Measurements from ENCODE around the gene C9orf153. TPM values are rescaled to one million over a fixed set of nuclear protein-coding genes. Genes with fewer than 3 reads are reported as not detected.
"Not testable (repeated sequence)": the region's sequence is repeated elsewhere in the genome, so short reads cannot be mapped to it uniquely, and the experiment has no call there.

Gene C9orf153
- total RNA-seq, 2 donors from 2014 or later: 0.26 to 1.0 TPM

DNA sequence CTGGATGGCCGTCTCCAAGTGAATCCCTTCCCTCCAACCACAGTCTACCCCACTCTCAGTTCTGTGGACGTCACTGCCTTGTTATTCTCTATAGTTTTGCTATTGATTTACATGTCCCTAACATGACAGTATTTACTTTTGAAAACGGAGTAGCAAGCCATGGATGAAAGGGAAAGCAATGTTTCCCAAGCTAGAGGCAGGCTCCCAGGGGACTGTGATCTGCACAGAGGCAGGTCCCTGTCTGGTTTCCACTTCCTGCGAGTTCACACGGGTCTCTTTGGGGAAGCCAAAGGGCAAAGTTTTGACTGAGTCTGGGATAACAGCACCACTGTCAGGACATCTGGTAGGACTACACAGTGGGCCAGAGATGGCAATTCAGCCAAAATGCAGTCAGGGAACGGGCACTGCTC, 12.7 kb downstream of the C9orf153 start:
- Mint-ChIP-seq H3K4me1 (peaks cover 3% of the 10 kb centered on the region), H3K27ac (no peak overlapping the region), H3K27me3 (peaks cover 12% of the 10 kb centered on the region), H3K9me3 (no peaks in the 10 kb centered on the region), H3K4me3 (no peak overlapping the region), H3K36me3 (ENCODE audit: low read depth) (no peaks in the 10 kb centered on the region)
- ATAC-seq (replicated peaks): no peak

DNA sequence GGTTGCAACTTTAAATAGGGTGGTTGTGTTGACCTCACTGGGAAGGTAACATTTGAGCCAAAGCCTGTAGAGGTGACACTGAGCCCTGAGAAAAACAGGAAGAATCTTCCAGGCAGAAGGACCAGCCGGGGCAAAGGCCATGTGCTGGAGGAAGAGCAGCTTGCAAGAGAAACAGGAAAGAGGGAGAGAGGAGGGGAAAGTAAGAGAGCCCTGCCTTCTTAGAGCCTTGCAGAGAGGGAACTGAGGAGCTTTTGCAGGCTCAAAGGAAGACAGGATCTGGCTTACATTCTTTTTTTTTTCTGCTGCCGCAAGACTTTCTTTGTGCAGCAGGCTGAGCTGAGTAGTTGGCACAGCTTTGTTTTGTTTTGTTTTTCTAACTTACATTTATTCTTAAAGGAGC, 17.4 kb downstream of the C9orf153 start:
- Mint-ChIP-seq H3K9me3 (no peaks in the 10 kb centered on the region), H3K4me1 (peaks cover under 1% of the 10 kb centered on the region), H3K4me3 (no peak overlapping the region), H3K27me3 (peaks cover 1% of the 10 kb centered on the region), H3K36me3 (ENCODE audit: low read depth) (no peaks in the 10 kb centered on the region), H3K27ac (no peak overlapping the region)
- ATAC-seq (replicated peaks): no peak

DNA sequence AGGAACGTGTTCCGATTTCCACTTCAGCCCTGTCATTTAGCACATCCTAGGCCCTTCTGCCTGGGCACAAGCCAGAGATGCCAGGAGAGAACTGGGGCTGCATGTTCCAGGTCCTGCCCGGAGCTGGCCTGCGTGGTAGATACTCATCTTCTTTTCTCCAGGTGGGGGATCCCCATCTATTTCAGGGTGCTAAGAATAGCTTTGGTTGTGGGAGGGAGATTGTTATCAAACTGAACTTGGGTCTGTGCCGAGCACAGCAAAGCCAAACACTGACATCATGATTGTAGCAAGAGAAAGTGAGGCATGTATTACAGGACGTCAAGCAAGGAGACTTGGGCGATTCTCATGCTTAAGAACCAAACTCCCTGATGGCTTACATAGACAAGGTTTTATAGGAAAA, 18.2 kb downstream of the C9orf153 start:
- H3K36me3 Mint-ChIP-seq (ENCODE audit: low read depth): no peaks in the 10 kb centered on the region
- ATAC-seq (replicated peaks): no peak
- H3K9me3 Mint-ChIP-seq: no peaks in the 10 kb centered on the region
- no peaks in the 10 kb centered on the region for H3K27me3 Mint-ChIP-seq
- no peak overlapping the region for H3K4me3 Mint-ChIP-seq
- no peak overlapping the region for H3K27ac Mint-ChIP-seq
- H3K4me1 Mint-ChIP-seq: no peaks in the 10 kb centered on the region

DNA sequence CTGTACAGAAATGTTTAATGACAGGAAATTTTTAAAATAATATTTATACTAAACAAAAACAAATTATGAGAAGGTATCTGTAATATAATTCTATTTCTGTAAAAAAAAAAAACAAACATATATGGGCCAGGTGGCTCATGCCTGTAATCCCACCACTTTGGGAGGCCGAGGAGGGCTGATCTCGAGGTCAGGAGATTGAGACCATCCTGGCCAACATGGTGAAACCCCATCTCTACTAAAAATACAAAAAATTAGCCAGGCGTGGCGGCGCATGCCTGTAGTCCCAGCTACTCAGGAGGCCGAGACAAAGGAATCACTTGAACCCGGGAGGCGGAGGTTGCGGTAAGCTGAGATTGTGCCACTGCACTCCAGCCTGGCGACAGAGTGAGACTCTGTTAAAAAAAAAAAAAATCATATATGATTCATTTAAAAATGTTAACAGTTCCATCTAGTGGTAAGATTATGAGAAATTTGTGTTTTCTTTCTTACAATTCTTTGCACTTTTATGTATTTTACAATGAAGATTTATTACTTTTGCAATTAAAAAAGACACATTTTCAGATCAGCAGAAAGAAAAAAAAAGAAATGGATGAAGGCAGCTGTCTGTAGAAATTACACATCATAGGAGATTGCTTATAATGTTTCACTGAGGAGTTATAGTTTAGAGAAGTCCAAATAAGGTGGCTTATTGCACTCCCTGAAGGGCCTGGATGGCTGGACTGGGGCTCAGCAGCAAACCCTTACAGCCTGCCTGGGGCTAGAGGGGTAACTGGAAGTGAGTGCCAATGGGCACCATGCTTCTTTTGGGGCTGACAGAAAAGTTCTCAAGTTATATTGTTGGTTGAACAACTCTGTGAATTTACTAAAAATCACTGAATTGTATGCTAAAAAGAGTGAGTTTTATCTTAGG, 20.3 kb downstream of the C9orf153 start:
- Mint-ChIP-seq H3K4me1 (no peaks in the 10 kb centered on the region), H3K27me3 (peaks cover 7% of the 10 kb centered on the region), H3K4me3 (no peak overlapping the region), H3K27ac (no peak overlapping the region), H3K36me3 (ENCODE audit: low read depth) (no peaks in the 10 kb centered on the region), H3K9me3 (no peaks in the 10 kb centered on the region)
- no peak for ATAC-seq (replicated peaks)

DNA sequence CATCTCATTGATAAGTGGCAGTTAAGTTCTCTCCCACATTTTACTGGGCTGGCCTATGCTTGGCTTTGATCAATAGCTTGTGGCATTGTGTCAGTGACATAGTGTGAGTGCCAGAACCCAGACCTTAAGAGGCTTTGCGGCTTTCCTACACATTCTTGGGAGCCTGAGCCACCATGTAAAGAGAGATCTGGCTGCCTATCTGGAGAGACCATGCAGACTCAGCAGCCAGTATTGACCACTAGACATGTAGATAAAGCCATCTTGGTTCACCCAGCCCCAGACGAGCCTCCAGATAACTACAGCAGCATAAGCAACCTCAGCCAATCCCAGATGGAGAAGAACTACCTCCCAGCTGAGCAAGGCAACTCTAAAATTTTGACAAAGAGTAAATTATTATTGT, 28.6 kb downstream of the C9orf153 start:
- no peaks in the 10 kb centered on the region for H3K36me3 Mint-ChIP-seq (ENCODE audit: low read depth)
- no peak overlapping the region for H3K27ac Mint-ChIP-seq
- H3K4me3 Mint-ChIP-seq: no peak overlapping the region
- H3K27me3 Mint-ChIP-seq: peaks cover 21% of the 10 kb centered on the region
- H3K4me1 Mint-ChIP-seq: no peaks in the 10 kb centered on the region
- no peak for ATAC-seq (replicated peaks)
- H3K9me3 Mint-ChIP-seq: no peaks in the 10 kb centered on the region

DNA sequence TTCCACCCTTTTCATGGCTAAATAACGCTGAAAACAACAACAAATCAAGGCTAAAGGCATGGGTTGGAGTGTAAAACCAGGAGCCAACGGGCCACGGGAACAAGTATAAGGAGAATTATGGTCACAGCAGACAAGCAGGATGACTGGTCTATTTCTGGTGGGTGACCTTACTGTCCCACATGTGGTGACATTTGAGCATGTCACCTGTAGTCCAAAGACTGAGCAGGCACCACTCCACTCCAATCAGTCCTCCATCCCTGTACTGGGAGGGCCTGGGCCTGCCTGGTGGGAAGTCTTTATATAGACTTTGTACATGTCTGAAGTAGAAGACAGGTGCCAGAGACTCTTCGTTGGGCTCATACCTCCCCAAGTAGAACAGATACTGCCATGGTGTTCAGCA, 36.8 kb downstream of the C9orf153 start:
- no peaks in the 10 kb centered on the region for H3K36me3 Mint-ChIP-seq (ENCODE audit: low read depth)
- no peak overlapping the region for H3K27ac Mint-ChIP-seq
- no peak overlapping the region for H3K4me3 Mint-ChIP-seq
- H3K4me1 Mint-ChIP-seq: no peaks in the 10 kb centered on the region
- H3K27me3 Mint-ChIP-seq: peaks cover 14% of the 10 kb centered on the region
- no peaks in the 10 kb centered on the region for H3K9me3 Mint-ChIP-seq
- ATAC-seq (replicated peaks): no peak

DNA sequence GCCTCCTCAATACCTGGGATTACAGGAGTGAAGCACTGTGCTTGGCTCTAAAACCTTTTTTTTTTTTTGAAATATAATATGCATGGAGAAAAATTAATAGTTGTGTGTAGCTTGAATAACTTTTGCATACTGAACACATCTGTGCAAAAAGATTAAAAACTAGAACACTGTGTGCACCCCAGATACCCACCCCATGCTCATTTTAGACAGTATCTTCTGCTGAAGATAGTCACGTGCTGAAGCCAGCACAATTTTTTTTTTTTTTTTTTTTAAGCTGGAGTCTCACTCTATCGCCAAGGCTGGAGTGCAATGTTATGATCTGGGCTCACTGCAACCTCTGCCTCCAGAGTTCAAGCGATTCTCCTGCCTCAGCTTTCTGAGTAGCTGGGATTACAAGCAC, 39.9 kb downstream of the C9orf153 start:
- no peaks in the 10 kb centered on the region for H3K9me3 Mint-ChIP-seq
- H3K4me1 Mint-ChIP-seq: no peaks in the 10 kb centered on the region
- H3K27ac Mint-ChIP-seq: no peak overlapping the region
- H3K4me3 Mint-ChIP-seq: no peak overlapping the region
- ATAC-seq (replicated peaks): no peak
- H3K36me3 Mint-ChIP-seq (ENCODE audit: low read depth): no peaks in the 10 kb centered on the region
- peaks cover 17% of the 10 kb centered on the region for H3K27me3 Mint-ChIP-seq

DNA sequence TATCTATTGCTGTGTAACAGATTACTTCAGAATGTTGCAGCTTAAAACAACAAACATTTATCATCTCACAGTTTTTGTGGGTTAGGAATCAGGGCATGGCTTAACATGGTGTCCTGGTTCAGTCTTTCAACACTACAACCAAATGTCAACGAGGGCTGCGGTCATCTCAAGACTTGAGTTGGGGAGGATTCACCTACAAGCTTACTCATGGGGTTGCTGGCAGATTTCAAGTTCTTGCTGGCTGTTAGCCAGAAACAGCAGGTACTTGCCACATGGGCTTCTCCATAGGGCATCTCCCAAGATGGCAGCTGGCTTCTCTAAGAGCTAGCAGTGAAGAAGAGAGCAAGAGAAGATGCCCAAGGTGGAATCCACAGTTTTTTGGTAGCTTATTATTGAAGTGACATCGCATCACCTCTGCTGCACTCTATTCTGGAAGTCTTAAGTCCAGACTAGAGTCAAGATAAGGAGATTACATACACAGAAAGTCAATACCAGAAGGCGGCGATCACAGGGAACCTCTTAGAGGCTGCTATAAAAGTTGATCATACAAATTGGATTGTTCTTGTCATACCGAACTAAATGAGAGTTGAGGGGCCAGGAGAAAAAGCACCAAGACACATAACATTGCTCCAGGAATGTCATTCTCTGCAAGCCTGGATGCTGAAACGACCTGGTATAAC, 42.2 kb downstream of the C9orf153 start:
- Mint-ChIP-seq H3K27me3 (peaks cover 9% of the 10 kb centered on the region), H3K27ac (no peak overlapping the region), H3K4me1 (no peaks in the 10 kb centered on the region), H3K36me3 (ENCODE audit: low read depth) (no peaks in the 10 kb centered on the region), H3K9me3 (no peaks in the 10 kb centered on the region), H3K4me3 (no peak overlapping the region)
- ATAC-seq (replicated peaks): no peak

DNA sequence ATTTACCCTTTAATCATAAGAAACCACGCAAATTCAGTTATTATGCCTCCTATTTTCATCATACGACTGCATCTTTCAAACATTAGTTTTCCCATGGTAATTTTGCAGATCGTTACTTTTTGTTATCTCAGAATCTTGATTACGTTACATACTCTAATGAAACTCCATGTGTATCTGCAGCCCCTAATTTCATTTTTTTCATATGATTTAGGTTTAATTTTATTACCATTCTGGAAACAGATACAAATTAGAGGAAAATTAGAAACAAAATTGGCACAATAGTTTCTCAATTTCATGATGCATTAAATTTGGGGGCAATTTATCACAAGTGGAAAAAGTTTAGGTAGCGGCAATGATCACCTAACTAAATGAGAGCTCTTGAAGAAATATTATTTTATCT, 52.3 kb downstream of the C9orf153 start:
- Mint-ChIP-seq H3K9me3 (no peaks in the 10 kb centered on the region), H3K27ac (no peak overlapping the region), H3K36me3 (ENCODE audit: low read depth) (no peaks in the 10 kb centered on the region), H3K4me3 (no peak overlapping the region), H3K4me1 (no peaks in the 10 kb centered on the region), H3K27me3 (peaks cover 3% of the 10 kb centered on the region)
- ATAC-seq (replicated peaks): no peak

DNA sequence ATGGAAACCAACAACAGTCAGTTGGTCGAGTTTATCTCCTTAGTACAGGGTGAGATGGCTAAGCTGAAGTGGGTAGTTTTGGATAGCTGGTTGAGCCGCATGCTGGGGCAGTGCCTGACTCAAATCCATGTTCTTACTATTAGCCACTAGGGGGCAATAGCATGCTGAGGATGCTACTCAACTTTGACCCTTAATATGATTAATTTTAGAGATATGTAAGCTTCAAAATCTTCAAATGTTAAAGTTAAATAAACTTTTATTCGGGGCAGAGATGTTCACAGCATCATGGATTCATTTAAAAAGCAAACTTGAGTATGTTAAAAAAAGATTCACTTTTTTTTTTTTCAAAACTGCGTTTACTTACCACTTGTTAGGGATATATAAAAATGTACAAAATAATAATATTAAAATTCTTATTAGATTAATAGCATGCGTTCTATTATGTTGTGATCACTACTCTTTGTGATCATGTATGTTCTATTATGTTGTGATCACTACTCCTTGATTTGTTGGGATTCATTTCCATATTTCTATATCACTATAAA, 57.0 kb downstream of the C9orf153 start:
- Mint-ChIP-seq H3K27me3 (peaks cover 12% of the 10 kb centered on the region), H3K36me3 (ENCODE audit: low read depth) (no peaks in the 10 kb centered on the region), H3K4me1 (no peaks in the 10 kb centered on the region), H3K27ac (no peak overlapping the region), H3K4me3 (no peak overlapping the region), H3K9me3 (no peaks in the 10 kb centered on the region)
- ATAC-seq (replicated peaks): peak; percentile 68

DNA sequence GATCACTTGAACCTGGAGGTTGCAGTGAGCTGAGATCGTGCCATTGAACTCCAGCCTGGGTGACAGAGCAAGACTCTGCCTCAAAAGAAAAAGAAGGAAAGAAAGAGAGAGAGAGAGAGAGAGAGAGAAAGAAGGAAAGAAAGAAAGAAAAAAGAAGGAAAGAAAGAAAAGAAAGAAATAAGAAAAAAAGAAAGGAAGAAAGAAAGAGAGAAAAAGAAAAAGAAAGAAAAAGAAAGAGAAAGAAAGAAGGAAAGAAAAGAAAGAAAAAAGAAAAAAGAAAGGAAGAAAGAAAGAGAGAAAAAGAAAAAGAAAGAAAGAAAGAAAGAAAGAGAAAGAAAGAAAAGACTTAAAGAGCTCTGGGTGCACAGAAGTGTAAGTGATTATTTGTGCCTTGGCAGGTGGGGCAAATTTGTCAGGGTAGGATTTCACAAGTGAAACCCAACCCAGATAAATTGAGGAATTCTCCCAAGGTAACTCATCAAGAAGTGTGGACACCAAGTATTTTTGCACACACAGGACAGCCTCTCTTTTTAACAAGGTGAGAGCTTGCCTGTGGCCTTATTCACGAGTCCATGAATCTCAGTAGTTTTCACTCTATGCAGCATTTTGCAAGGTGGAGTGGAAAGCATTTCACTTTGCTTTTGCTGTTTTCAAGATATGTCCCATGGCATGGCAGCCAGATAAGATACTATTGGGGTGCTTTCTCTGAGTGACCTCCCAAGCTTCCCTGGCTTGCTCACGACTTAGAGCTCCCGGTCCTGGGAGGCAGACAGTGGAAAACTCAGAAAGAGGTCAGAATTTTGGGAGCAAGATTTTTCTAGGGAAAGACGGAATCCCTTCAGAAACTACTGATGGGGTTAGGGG, 57.8 kb downstream of the C9orf153 start:
- Mint-ChIP-seq H3K9me3 (no peaks in the 10 kb centered on the region), H3K27me3 (peaks cover 13% of the 10 kb centered on the region), H3K27ac (no peak overlapping the region), H3K36me3 (ENCODE audit: low read depth) (no peaks in the 10 kb centered on the region), H3K4me1 (no peaks in the 10 kb centered on the region), H3K4me3 (no peak overlapping the region)
- no peak for ATAC-seq (replicated peaks)

DNA sequence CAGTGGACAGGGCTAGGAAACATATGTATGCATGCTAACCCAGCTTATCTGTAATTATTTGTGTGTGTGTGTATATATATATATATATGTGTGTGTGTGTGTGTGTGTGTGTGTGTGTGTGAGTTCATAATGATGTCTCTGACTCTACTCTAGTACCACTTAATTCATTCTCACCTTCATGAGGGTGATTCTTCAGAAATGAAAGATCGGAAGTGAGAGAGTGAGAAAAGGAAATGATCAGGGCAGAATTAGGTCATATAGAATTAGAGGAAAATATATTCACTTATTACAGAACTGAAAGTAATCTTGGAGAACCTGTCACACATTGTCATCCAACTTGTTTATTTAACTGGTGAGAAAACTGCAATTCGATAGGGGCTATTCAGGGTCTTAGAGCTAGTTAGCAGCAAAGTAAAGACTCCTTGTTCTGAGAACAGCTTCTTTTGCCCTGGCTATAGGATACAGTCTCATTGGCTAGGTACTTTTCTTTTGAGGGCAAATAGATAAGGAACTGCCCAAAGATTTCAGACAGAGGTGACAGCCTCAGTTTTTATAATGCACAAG, 58.8 kb downstream of the C9orf153 start:
- Mint-ChIP-seq H3K27ac (no peak overlapping the region), H3K27me3 (peaks cover 17% of the 10 kb centered on the region), H3K9me3 (no peaks in the 10 kb centered on the region), H3K4me1 (no peaks in the 10 kb centered on the region), H3K4me3 (no peak overlapping the region), H3K36me3 (ENCODE audit: low read depth) (no peaks in the 10 kb centered on the region)
- ATAC-seq (replicated peaks): no peak

DNA sequence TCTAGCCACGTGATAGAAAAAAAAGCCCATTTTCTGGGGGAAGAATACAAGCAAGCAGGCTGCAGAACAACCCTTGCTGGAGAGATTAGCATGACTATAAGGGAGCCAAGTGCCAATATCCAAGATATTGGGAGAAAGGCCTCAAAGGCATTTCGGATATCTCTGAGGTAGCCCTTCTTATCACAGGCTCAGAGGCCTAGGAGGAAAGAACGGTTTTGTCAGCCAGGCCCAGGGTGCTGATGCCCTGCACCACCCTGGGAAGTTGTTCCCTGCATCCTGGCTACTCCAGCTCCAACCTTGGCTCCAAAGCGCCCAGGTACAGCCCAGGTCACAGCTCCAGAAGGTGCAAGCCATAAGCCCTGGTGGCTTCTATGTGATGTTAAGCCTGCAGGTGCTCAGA, 66.4 kb downstream of the C9orf153 start:
- H3K27me3 Mint-ChIP-seq: peaks cover 10% of the 10 kb centered on the region
- H3K27ac Mint-ChIP-seq: no peak overlapping the region
- no peak overlapping the region for H3K4me3 Mint-ChIP-seq
- H3K36me3 Mint-ChIP-seq (ENCODE audit: low read depth): no peaks in the 10 kb centered on the region
- no peak for ATAC-seq (replicated peaks)
- H3K4me1 Mint-ChIP-seq: no peaks in the 10 kb centered on the region
- peaks cover 10% of the 10 kb centered on the region for H3K9me3 Mint-ChIP-seq

DNA sequence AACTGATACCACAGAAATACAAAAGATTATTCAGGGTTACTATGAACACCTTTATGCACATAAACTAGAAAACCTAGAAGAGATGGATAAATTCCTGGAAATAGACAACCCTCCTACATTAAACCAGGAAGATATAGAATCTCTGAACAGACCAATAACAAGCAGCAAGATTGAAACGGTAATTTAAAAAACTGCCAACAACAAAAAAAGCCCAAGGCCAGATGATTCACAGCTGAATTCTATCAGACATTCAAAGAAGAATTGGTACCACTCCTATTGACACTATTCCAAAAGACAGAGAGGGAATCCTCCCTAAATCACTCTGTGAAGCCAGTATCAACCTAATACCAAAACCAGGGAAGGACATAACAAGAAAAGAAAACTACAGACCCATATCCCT, 68.8 kb downstream of the C9orf153 start:
- H3K27me3 Mint-ChIP-seq; H3K4me1 Mint-ChIP-seq; ATAC-seq (replicated peaks); H3K27ac Mint-ChIP-seq; H3K36me3 Mint-ChIP-seq (ENCODE audit: low read depth); H3K4me3 Mint-ChIP-seq: not testable (repeated sequence)
- H3K9me3 Mint-ChIP-seq: peaks cover 14% of the 10 kb centered on the region

All from activated T-helper 17 cell treated with anti-CD3 and anti-CD28 coated beads, Interleukin-2, amount 50 U/mL, for 72 hours (primary cell).